HG03439 (cell line): ENCODE data around the gene SMPD3.

Source experiments
- ATAC-seq: cut with Tn5 transposase; IDR thresholded peaks from one replicate; pipeline ENCODE4 v1.9.1; 2021; ENCODE audit warnings: mild to moderate bottlenecking, moderate library complexity; ENCODE audit not compliant: unreplicated experiment

Gene SMPD3

GRCh38 chr16:68343137-68343536 lies 105.2 kb downstream of the SMPD3 start:
- no peak for ATAC-seq

GRCh38 chr16:68342620-68343019 lies 105.7 kb downstream of the SMPD3 start:
- no peak for ATAC-seq

GRCh38 chr16:68339214-68339613 lies 109.1 kb downstream of the SMPD3 start:
- no peak for ATAC-seq

- ATAC-seq, result no peak
These were observed 109.8 kb downstream of the SMPD3 start for GRCh38 chr16:68338326-68339119.

GRCh38 chr16:68335175-68335574 lies 113.1 kb downstream of the SMPD3 start:
- no peak for ATAC-seq

- no peak for ATAC-seq
These were observed 115.7 kb downstream of the SMPD3 start for GRCh38 chr16:68332411-68333121.

GRCh38 chr16:68331879-68332410 lies 116.4 kb downstream of the SMPD3 start:
- ATAC-seq, result no peak

- no peak for ATAC-seq
These were observed 119.4 kb downstream of the SMPD3 start for GRCh38 chr16:68328860-68329390.

- peak; percentile 76 for ATAC-seq
These were observed 120.0 kb downstream of the SMPD3 start for GRCh38 chr16:68328151-68328859.

GRCh38 chr16:68324780-68325357 lies 123.4 kb downstream of the SMPD3 start:
- ATAC-seq, result no peak

GRCh38 chr16:68324336-68324735 lies 124.0 kb downstream of the SMPD3 start:
- no peak for ATAC-seq

- ATAC-seq, result no peak
These were observed 129.0 kb downstream of the SMPD3 start for GRCh38 chr16:68319185-68319908.

GRCh38 chr16:68313116-68313515 lies 135.2 kb downstream of the SMPD3 start:
- ATAC-seq, result no peak

GRCh38 chr16:68310774-68311511 lies 137.4 kb downstream of the SMPD3 start, which contains the start of the genes PRMT7 and SLC7A6OS:
PRMT7 (plus strand) TSS chr16:68311019; CDS start chr16:68315980, 4,961 bp downstream.
SLC7A6OS (minus strand) TSS chr16:68310946; CDS start chr16:68310926, 20 bp downstream.
- peak; percentile 97 for ATAC-seq

- ATAC-seq, result peak; percentile 33
These were observed 137.9 kb downstream of the SMPD3 start for GRCh38 chr16:68310437-68310773.

GRCh38 chr16:68309799-68310198 lies 138.5 kb downstream of the SMPD3 start:
- ATAC-seq, result no peak
